ENCODE results near the gene EIF2B1. TPM values are rescaled to one million over a fixed set of nuclear protein-coding genes. Genes with fewer than 3 reads are reported as not detected.

EIF2B1 gene
- total and polyA plus RNA-seq, 9 of the 15 experiments (the other 6 are each of a cell fraction or from before 2014, with no cell fraction given) = 35.7 to 195 (median 67.8) TPM

DNA sequence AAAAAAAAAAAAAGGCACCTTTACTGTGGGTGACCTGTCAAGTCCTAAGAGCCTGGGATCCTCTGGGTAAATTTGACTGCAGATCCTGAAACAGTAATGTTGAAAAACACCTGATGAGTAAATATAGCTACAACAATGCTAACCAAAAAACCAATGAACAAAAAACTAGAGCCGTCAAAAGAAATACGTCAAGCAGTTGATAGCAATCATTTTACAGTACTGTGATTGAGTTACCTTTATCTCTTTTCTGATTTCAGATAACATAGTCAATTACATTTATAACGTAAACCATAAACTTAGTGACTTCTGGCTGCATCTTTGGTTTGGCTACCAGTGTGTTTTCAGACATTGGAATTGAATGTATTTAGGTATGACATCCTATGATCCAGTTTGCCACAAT, 55.2 kb downstream of the EIF2B1 start (continued):
- TF ChIP-seq, protein P1, sequence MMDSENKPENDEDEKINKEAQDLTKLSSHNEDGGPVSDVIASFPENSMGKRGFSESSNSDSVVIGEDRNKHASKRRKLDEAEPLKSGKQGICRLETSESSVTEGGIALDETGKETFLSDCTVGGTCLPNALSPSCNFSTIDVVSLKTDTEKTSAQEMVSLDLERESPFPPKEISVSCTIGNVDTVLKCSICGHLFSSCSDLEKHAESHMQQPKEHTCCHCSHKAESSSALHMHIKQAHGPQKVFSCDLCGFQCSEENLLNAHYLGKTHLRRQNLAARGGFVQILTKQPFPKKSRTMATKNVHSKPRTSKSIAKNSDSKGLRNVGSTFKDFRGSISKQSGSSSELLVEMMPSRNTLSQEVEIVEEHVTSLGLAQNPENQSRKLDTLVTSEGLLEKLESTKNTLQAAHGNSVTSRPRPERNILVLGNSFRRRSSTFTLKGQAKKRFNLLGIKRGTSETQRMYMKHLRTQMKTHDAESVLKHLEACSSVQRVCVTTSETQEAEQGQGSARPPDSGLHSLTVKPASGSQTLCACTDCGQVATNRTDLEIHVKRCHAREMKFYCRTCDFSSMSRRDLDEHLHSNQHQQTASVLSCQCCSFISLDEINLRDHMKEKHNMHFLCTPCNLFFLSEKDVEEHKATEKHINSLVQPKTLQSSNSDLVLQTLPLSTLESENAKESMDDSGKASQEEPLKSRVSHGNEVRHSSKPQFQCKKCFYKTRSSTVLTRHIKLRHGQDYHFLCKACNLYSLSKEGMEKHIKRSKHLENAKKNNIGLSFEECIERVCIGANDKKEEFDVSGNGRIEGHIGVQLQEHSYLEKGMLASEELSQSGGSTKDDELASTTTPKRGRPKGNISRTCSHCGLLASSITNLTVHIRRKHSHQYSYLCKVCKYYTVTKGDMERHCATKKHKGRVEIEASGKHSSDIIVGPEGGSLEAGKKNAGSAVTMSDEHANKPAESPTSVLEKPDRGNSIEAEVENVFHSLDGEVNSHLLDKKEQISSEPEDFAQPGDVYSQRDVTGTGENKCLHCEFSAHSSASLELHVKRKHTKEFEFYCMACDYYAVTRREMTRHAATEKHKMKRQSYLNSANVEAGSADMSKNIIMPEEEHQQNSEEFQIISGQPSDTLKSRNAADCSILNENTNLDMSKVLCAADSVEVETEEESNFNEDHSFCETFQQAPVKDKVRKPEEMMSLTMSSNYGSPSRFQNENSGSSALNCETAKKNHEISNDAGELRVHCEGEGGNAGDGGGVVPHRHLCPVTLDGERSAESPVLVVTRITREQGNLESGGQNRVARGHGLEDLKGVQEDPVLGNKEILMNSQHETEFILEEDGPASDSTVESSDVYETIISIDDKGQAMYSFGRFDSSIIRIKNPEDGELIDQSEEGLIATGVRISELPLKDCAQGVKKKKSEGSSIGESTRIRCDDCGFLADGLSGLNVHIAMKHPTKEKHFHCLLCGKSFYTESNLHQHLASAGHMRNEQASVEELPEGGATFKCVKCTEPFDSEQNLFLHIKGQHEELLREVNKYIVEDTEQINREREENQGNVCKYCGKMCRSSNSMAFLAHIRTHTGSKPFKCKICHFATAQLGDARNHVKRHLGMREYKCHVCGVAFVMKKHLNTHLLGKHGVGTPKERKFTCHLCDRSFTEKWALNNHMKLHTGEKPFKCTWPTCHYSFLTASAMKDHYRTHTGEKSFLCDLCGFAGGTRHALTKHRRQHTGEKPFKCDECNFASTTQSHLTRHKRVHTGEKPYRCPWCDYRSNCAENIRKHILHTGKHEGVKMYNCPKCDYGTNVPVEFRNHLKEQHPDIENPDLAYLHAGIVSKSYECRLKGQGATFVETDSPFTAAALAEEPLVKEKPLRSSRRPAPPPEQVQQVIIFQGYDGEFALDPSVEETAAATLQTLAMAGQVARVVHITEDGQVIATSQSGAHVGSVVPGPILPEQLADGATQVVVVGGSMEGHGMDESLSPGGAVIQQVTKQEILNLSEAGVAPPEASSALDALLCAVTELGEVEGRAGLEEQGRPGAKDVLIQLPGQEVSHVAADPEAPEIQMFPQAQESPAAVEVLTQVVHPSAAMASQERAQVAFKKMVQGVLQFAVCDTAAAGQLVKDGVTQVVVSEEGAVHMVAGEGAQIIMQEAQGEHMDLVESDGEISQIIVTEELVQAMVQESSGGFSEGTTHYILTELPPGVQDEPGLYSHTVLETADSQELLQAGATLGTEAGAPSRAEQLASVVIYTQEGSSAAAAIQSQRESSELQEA (IDR thresholded peaks at IDR 0.05; ENCODE audit: low read depth) = no peak
- TF ChIP-seq POLR2AphosphoS2 (IDR thresholded peaks at IDR 0.05; ENCODE audit: low read length) (no peak), BHLHE40 (IDR thresholded peaks at IDR 0.05; ENCODE audit: low read length) (no peak), FOXK2 (conservative IDR thresholded peaks at IDR 0.05 in 1 of 2, IDR thresholded peaks at IDR 0.05 in 1 of 2; ENCODE audit: low read depth in 2 of 2) (no peak), ATF7 (IDR thresholded peaks at IDR 0.05) (no peak)
- TF ChIP-seq, protein P2, sequence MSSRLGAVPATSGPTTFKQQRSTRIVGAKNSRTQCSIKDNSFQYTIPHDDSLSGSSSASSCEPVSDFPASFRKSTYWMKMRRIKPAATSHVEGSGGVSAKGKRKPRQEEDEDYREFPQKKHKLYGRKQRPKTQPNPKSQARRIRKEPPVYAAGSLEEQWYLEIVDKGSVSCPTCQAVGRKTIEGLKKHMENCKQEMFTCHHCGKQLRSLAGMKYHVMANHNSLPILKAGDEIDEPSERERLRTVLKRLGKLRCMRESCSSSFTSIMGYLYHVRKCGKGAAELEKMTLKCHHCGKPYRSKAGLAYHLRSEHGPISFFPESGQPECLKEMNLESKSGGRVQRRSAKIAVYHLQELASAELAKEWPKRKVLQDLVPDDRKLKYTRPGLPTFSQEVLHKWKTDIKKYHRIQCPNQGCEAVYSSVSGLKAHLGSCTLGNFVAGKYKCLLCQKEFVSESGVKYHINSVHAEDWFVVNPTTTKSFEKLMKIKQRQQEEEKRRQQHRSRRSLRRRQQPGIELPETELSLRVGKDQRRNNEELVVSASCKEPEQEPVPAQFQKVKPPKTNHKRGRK (tag; IDR thresholded peaks at IDR 0.05) = no peak
- TF ChIP-seq, protein P3, sequence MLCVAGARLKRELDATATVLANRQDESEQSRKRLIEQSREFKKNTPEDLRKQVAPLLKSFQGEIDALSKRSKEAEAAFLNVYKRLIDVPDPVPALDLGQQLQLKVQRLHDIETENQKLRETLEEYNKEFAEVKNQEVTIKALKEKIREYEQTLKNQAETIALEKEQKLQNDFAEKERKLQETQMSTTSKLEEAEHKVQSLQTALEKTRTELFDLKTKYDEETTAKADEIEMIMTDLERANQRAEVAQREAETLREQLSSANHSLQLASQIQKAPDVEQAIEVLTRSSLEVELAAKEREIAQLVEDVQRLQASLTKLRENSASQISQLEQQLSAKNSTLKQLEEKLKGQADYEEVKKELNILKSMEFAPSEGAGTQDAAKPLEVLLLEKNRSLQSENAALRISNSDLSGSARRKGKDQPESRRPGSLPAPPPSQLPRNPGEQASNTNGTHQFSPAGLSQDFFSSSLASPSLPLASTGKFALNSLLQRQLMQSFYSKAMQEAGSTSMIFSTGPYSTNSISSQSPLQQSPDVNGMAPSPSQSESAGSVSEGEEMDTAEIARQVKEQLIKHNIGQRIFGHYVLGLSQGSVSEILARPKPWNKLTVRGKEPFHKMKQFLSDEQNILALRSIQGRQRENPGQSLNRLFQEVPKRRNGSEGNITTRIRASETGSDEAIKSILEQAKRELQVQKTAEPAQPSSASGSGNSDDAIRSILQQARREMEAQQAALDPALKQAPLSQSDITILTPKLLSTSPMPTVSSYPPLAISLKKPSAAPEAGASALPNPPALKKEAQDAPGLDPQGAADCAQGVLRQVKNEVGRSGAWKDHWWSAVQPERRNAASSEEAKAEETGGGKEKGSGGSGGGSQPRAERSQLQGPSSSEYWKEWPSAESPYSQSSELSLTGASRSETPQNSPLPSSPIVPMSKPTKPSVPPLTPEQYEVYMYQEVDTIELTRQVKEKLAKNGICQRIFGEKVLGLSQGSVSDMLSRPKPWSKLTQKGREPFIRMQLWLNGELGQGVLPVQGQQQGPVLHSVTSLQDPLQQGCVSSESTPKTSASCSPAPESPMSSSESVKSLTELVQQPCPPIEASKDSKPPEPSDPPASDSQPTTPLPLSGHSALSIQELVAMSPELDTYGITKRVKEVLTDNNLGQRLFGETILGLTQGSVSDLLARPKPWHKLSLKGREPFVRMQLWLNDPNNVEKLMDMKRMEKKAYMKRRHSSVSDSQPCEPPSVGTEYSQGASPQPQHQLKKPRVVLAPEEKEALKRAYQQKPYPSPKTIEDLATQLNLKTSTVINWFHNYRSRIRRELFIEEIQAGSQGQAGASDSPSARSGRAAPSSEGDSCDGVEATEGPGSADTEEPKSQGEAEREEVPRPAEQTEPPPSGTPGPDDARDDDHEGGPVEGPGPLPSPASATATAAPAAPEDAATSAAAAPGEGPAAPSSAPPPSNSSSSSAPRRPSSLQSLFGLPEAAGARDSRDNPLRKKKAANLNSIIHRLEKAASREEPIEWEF (CRISPR knock-in tag; IDR thresholded peaks at IDR 0.05) = no peak
